ENCODE data around the gene TMEM125.

Gene TMEM125

DNA sequence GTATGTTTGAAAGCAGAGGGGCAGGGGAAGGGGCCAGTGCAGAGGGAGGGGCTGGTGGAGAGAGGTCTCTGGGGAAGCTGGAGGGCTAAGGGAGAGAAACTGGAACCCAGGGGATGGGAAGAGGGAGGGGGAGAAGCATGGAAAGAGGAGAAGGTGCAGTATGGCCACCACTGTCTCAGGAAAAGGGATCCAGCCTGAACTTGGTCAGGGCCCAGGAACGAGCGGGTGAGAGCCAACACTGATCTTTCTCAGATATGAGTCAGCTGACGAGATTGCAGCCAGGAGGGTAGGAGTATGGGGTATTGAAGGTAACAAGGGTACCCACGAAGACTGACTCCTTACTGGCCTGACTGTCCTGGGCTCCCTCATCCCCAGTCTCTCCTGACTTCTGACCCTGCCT lies 49.0 kb downstream of the TMEM125 start:
- H2BK12ac ChIP-seq (ENCODE audit: low read length): no peak overlapping the region
- H2BK15ac ChIP-seq (ENCODE audit: low read length): no peak overlapping the region
- DNase-seq (ENCODE audit: low spot score): no peak
- H2AFZ ChIP-seq (ENCODE audit: low read length): no peak overlapping the region
- H4K91ac ChIP-seq (ENCODE audit: low read depth, low read length, poor library complexity): no peak overlapping the region
- H3K18ac ChIP-seq (ENCODE audit: low read length): no peak overlapping the region
- H3K4me3 ChIP-seq (ENCODE audit: low read length in 2 of 2): no peak overlapping the region
- H3K4me2 ChIP-seq (ENCODE audit: insufficient read depth, low read length, poor library complexity, severe bottlenecking): no peak overlapping the region
- no peak overlapping the region for H4K8ac ChIP-seq (ENCODE audit: low read depth, low read length)
- H3K79me1 ChIP-seq (ENCODE audit: low read depth, low read length): no peaks in the 10 kb centered on the region
- no peaks in the 10 kb centered on the region for H3K27me3 ChIP-seq (ENCODE audit: control insufficient read depth in 3 of 3, insufficient read depth in 3 of 3, low read depth in 1 of 3, low read length in 3 of 3)
- no peak overlapping the region for H2AK5ac ChIP-seq (ENCODE audit: low read depth, low read length)
- H3K23ac ChIP-seq (ENCODE audit: low read depth, low read length, poor library complexity): no peak overlapping the region
- no peak overlapping the region for H2BK5ac ChIP-seq (ENCODE audit: low read length)
- no peaks in the 10 kb centered on the region for H3K36me3 ChIP-seq (replicated peaks in 1 of 2; ENCODE audit: control insufficient read depth in 2 of 2, insufficient read depth in 2 of 2, low read length in 2 of 2)
- H3K9ac ChIP-seq (ENCODE audit: low read depth, low read length, poor library complexity): no peak overlapping the region
- peaks cover 0 to 5% of the 10 kb centered on the region in 2 donors for H3K4me1 ChIP-seq (ENCODE audit: control insufficient read depth in 2 of 2, insufficient read depth in 1 of 2, low read depth in 1 of 2, low read length in 2 of 2)
- peaks cover 0 to under 1% of the 10 kb centered on the region in 2 donors for H3K9me3 ChIP-seq (replicated peaks in 1 of 2; ENCODE audit: control insufficient read depth in 2 of 2, insufficient read depth in 1 of 2, low read depth in 1 of 2, low read length in 2 of 2)
- no peak overlapping the region for H3K14ac ChIP-seq (ENCODE audit: low read length)
- no peak overlapping the region for H3K4ac ChIP-seq (ENCODE audit: low read length)
- no CpG with 5 or more reads among the region's 4 CpGs for WGBS, 2 donors (ENCODE audit: extremely low coverage in 2 of 2, insufficient read length in 2 of 2, insufficient replicate concordance in 1 of 2)
- H2BK120ac ChIP-seq (ENCODE audit: low read depth, low read length): no peak overlapping the region
- no peak overlapping the region for H3K27ac ChIP-seq (replicated peaks; ENCODE audit: low read length)

DNA sequence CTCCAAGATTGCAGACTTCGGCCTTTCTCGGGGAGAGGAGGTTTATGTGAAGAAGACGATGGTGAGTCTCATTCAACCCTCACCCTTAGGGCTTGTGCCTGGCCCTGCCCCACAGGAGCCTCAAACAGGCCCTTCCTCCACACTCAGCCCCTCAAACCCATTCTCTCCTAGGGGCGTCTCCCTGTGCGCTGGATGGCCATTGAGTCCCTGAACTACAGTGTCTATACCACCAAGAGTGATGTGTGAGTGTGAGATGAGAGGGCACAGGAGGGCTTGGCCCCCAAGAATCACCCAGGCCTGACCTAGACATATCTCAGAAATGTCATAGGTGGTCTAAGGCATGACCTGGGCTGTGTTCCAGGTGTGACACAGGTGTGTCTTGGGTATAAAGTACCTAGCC lies 49.5 kb downstream of the TMEM125 start:
- H3K23ac ChIP-seq (ENCODE audit: low read depth, low read length, poor library complexity): no peak overlapping the region
- DNase-seq (ENCODE audit: low spot score): no peak
- no CpG with 5 or more reads among the region's 5 CpGs for WGBS, 2 donors (ENCODE audit: extremely low coverage in 2 of 2, insufficient read length in 2 of 2, insufficient replicate concordance in 1 of 2)

DNA sequence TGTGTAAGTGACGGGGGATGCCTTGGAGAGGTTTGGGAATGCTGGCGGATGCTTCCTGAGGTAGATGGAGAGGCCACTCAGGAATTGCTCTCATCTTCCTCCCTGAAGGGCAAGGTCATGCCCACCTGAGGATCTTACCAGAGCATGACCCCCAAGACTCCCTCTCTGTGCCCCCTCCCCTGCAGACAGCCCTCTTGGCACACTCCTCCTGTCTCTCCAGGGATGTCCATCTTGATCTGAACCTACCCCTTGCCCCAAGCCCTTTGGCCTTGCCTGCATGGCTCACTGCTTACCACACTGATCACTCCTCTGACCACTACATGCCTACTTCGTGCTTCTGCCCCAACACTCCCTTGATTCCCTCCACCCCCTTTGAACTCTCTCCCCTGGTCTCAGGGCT lies 50.0 kb downstream of the TMEM125 start:
- Histone ChIP-seq H2AK5ac (ENCODE audit: low read depth, low read length) (no peak overlapping the region), H3K79me1 (ENCODE audit: low read depth, low read length) (no peaks in the 10 kb centered on the region), H2AFZ (ENCODE audit: low read length) (no peak overlapping the region), H3K27ac (replicated peaks; ENCODE audit: low read length) (no peak overlapping the region), H4K8ac (ENCODE audit: low read depth, low read length) (no peak overlapping the region), H3K9ac (ENCODE audit: low read depth, low read length, poor library complexity) (no peak overlapping the region), H3K23ac (ENCODE audit: low read depth, low read length, poor library complexity) (no peak overlapping the region), H3K36me3 (replicated peaks in 1 of 2; ENCODE audit: control insufficient read depth in 2 of 2, insufficient read depth in 2 of 2, low read length in 2 of 2) (no peaks in the 10 kb centered on the region), H4K91ac (ENCODE audit: low read depth, low read length, poor library complexity) (no peak overlapping the region), H2BK120ac (ENCODE audit: low read depth, low read length) (no peak overlapping the region), H3K4me2 (ENCODE audit: insufficient read depth, low read length, poor library complexity, severe bottlenecking) (no peak overlapping the region), H3K4ac (ENCODE audit: low read length) (no peak overlapping the region), H3K18ac (ENCODE audit: low read length) (no peak overlapping the region), H2BK12ac (ENCODE audit: low read length) (no peak overlapping the region), H2BK5ac (ENCODE audit: low read length) (no peak overlapping the region), H2BK15ac (ENCODE audit: low read length) (no peak overlapping the region), H3K4me1 (ENCODE audit: control insufficient read depth in 2 of 2, insufficient read depth in 1 of 2, low read depth in 1 of 2, low read length in 2 of 2) (peaks cover 0 to 5% of the 10 kb centered on the region in 2 donors), H3K27me3 (ENCODE audit: control insufficient read depth in 3 of 3, insufficient read depth in 3 of 3, low read depth in 1 of 3, low read length in 3 of 3) (no peaks in the 10 kb centered on the region), H3K14ac (ENCODE audit: low read length) (no peak overlapping the region), H3K4me3 (ENCODE audit: low read length in 2 of 2) (no peak overlapping the region), H3K9me3 (replicated peaks in 1 of 2; ENCODE audit: control insufficient read depth in 2 of 2, insufficient read depth in 1 of 2, low read depth in 1 of 2, low read length in 2 of 2) (peaks cover 0 to 1% of the 10 kb centered on the region in 2 donors)
- no peak for DNase-seq (ENCODE audit: low spot score)
- WGBS, 2 donors (ENCODE audit: extremely low coverage in 2 of 2, insufficient read length in 2 of 2, insufficient replicate concordance in 1 of 2): 100% methylated on average over 1 of the region's 3 CpGs; no CpG with 5 or more reads in 1 of the 2 donors

More for the DNA sequence above, 49.5 kb downstream of the TMEM125 start:
- Histone ChIP-seq H2AK5ac (ENCODE audit: low read depth, low read length) (no peak overlapping the region), H2BK12ac (ENCODE audit: low read length) (no peak overlapping the region), H3K27me3 (ENCODE audit: control insufficient read depth in 3 of 3, insufficient read depth in 3 of 3, low read depth in 1 of 3, low read length in 3 of 3) (no peaks in the 10 kb centered on the region), H3K79me1 (ENCODE audit: low read depth, low read length) (no peaks in the 10 kb centered on the region), H3K9ac (ENCODE audit: low read depth, low read length, poor library complexity) (no peak overlapping the region), H3K36me3 (replicated peaks in 1 of 2; ENCODE audit: control insufficient read depth in 2 of 2, insufficient read depth in 2 of 2, low read length in 2 of 2) (no peaks in the 10 kb centered on the region), H3K18ac (ENCODE audit: low read length) (no peak overlapping the region), H2BK5ac (ENCODE audit: low read length) (no peak overlapping the region), H3K27ac (replicated peaks; ENCODE audit: low read length) (no peak overlapping the region), H3K4me1 (ENCODE audit: control insufficient read depth in 2 of 2, insufficient read depth in 1 of 2, low read depth in 1 of 2, low read length in 2 of 2) (peaks cover 0 to 5% of the 10 kb centered on the region in 2 donors), H3K9me3 (replicated peaks in 1 of 2; ENCODE audit: control insufficient read depth in 2 of 2, insufficient read depth in 1 of 2, low read depth in 1 of 2, low read length in 2 of 2) (peaks cover 0 to 1% of the 10 kb centered on the region in 2 donors), H2BK120ac (ENCODE audit: low read depth, low read length) (no peak overlapping the region), H3K4me3 (ENCODE audit: low read length in 2 of 2) (no peak overlapping the region), H4K91ac (ENCODE audit: low read depth, low read length, poor library complexity) (no peak overlapping the region), H3K14ac (ENCODE audit: low read length) (no peak overlapping the region), H4K8ac (ENCODE audit: low read depth, low read length) (no peak overlapping the region), H3K4ac (ENCODE audit: low read length) (no peak overlapping the region), H2AFZ (ENCODE audit: low read length) (no peak overlapping the region), H2BK15ac (ENCODE audit: low read length) (no peak overlapping the region), H3K4me2 (ENCODE audit: insufficient read depth, low read length, poor library complexity, severe bottlenecking) (no peak overlapping the region)

DNA sequence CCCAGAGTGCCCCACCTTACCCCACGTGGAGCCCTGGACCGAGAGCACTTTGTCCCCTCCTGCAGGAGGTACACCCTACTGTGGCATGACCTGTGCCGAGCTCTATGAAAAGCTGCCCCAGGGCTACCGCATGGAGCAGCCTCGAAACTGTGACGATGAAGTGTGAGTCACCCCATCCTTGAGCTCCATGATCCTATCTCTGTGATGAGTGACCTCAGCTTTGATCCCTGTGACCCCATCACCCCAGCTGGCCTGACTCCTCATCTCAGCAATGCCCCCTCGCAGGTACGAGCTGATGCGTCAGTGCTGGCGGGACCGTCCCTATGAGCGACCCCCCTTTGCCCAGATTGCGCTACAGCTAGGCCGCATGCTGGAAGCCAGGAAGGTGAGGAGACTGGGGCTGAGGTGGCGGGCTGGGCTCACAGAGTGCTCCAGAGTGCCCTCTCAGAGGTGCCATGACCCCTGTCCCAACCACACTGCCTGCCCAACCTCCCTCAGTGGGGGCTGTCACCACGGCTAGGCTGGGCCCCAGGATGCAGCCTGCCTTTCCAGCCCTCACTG lies 51.6 kb downstream of the TMEM125 start:
- peak overlapping the region; percentile 2 for H2BK15ac ChIP-seq (ENCODE audit: low read length)
- no peak overlapping the region for H3K4me3 ChIP-seq (ENCODE audit: low read length in 2 of 2)
- H3K4ac ChIP-seq (ENCODE audit: low read length): no peak overlapping the region
- H3K9ac ChIP-seq (ENCODE audit: low read depth, low read length, poor library complexity): peak overlapping the region; percentile 33
- no peaks in the 10 kb centered on the region for H3K36me3 ChIP-seq (replicated peaks in 1 of 2; ENCODE audit: control insufficient read depth in 2 of 2, insufficient read depth in 2 of 2, low read length in 2 of 2)
- no peak overlapping the region for H4K8ac ChIP-seq (ENCODE audit: low read depth, low read length)
- H2BK12ac ChIP-seq (ENCODE audit: low read length): no peak overlapping the region
- H2BK120ac ChIP-seq (ENCODE audit: low read depth, low read length): no peak overlapping the region
- H3K27ac ChIP-seq (replicated peaks; ENCODE audit: low read length): no peak overlapping the region
- H3K23ac ChIP-seq (ENCODE audit: low read depth, low read length, poor library complexity): no peak overlapping the region
- H3K14ac ChIP-seq (ENCODE audit: low read length): no peak overlapping the region
- no peak overlapping the region for H2AFZ ChIP-seq (ENCODE audit: low read length)
- H4K91ac ChIP-seq (ENCODE audit: low read depth, low read length, poor library complexity): no peak overlapping the region
- DNase-seq (ENCODE audit: low spot score): no peak
- H3K18ac ChIP-seq (ENCODE audit: low read length): no peak overlapping the region
- peaks cover 0 to 1% of the 10 kb centered on the region in 2 donors for H3K9me3 ChIP-seq (replicated peaks in 1 of 2; ENCODE audit: control insufficient read depth in 2 of 2, insufficient read depth in 1 of 2, low read depth in 1 of 2, low read length in 2 of 2)
- H3K27me3 ChIP-seq (ENCODE audit: control insufficient read depth in 3 of 3, insufficient read depth in 3 of 3, low read depth in 1 of 3, low read length in 3 of 3): no peaks in the 10 kb centered on the region
- peak overlapping the region; percentile 30 for H2AK5ac ChIP-seq (ENCODE audit: low read depth, low read length)
- no peak overlapping the region for H3K4me2 ChIP-seq (ENCODE audit: insufficient read depth, low read length, poor library complexity, severe bottlenecking)
- H2BK5ac ChIP-seq (ENCODE audit: low read length): no peak overlapping the region
- no CpG with 5 or more reads among the region's 16 CpGs for WGBS, 2 donors (ENCODE audit: extremely low coverage in 2 of 2, insufficient read length in 2 of 2, insufficient replicate concordance in 1 of 2)
- no peaks in the 10 kb centered on the region for H3K79me1 ChIP-seq (ENCODE audit: low read depth, low read length)
- H3K4me1 ChIP-seq (ENCODE audit: control insufficient read depth in 2 of 2, insufficient read depth in 1 of 2, low read depth in 1 of 2, low read length in 2 of 2): peaks cover 0 to 5% of the 10 kb centered on the region in 2 donors

All from neuronal stem cell (in vitro differentiated cells).